Motor neuron (in vitro differentiated cells): Measurements from ENCODE around the gene MRPL39. TPM values are rescaled to one million over a fixed set of nuclear protein-coding genes. Genes with fewer than 3 reads are reported as not detected.
A peak's percentile ranks its signal among the peaks of the same experiment; 100 is the strongest.

Source experiments
- ATAC-seq, 8 experiments: fragments of 200-7000 bp; cut with Tn5 transposase; replicated peaks in 6 of 8; 2 replicates each; pipeline ENCODE4 v1.8.0; 2021; ENCODE audit warnings: mild to moderate bottlenecking in 8 of 8, moderate library complexity in 8 of 8
- H3K27ac ChIP-seq, 2 donors: fragments of 250-450 bp; sonication (Bioruptor Pico); 2 replicates each; pipeline ENCODE4 v1.9.0; 2021; ENCODE audit warnings: antibody characterized with exemption in 2 of 2, mild to moderate bottlenecking in 2 of 2, moderate library complexity in 1 of 2
- H3K4me1 ChIP-seq, 2 donors: fragments of 250-450 bp; sonication (Bioruptor Pico); replicated peaks in 1 of 2; 2 replicates each; pipeline ENCODE4 v1.6.1; 2021; ENCODE audit warnings: antibody characterized with exemption in 2 of 2, mild to moderate bottlenecking in 2 of 2, moderate library complexity in 1 of 2
- H3K4me3 ChIP-seq, 5 donors: fragments of 250-450 bp; sonication (Bioruptor Pico); 2 replicates each; pipeline ENCODE4 v1.9.0; 2021; ENCODE audit warnings: antibody characterized with exemption in 5 of 5, mild to moderate bottlenecking in 5 of 5, moderate library complexity in 4 of 5
- WGBS, 10 experiments: fragments of 450-650 bp; shearing (Covaris generic); methylation state at CpG; one replicate each; pipeline ENCODE4 v1.0.0; 2022; 5-methylcytosine and 5-hydroxymethylcytosine counted together
- in situ Hi-C, 9 experiments: fragments of 400-800 bp; cut with MboI; loops; one replicate each; pipeline ENCODE4 v1.15.0; 2021; ENCODE audit warnings: low sequenced_read_pairs in 9 of 9, low pct_unique_long_range_greater_than_20kb in 2 of 9; ENCODE audit not compliant: unreplicated experiment in 9 of 9
- total RNA-seq, 8 experiments: library from RNA; unstranded; fragments of 300-600 nt; gene quantifications; 2 replicates each; pipeline versions ENCODE4 v1.2.3 to v1.2.4, GENCODE V29; 2022

The MRPL39 gene
- total RNA-seq, 8 experiments from 2014 or later, result 25.2 to 49.7 (median 35.1) TPM

DNA sequence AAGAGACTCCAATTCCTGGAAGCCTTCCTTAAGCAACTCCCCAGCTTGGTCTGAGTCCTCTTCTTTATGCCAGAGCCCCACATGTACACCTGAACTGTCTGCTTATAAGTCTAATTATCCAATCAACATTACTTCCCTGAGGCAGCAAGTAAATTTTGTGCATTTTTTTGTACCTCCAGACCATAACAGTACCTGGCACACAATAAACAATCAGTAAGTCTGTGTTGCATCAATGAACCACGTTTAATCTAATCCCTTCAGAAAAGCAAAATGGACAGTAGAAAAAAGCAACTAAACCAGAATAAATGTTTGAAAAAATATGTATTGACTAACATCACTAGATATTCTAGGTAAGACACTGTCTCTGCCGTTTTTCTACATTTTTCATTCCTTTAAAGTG, 20.5 kb downstream of the MRPL39 start:
- H3K4me1 ChIP-seq, result no peaks in the 10 kb centered on the region
- WGBS, 10 experiments, result 67 to 100% (median 92%) methylated on average over 2 of the region's 2 CpGs
- H3K4me3 ChIP-seq, result no peak overlapping the region
- no peak for ATAC-seq
- H3K27ac ChIP-seq, result no peak overlapping the region
- in situ Hi-C loops, result no loop called here

DNA sequence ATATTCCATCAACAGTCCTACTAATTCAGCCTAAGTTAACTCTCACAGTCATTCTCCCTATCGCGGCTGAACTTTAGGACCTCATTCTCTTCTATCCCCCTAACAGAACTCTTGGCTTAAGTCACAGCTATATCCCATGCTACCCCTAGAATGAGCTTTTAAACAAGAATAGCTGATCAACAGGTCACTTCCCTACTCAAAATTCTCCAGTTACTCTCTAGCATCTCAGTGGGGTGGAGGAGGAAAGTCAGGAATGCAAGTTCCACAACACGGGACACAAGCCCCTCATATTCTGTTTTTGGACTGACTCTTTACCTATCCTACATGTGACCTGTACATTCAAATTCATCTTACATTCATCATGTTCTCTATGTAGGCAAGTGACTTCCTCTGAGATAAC, 21.0 kb downstream of the MRPL39 start:
- 83 to 100% (median 100%) methylated on average over 1 to 3 of the region's 3 CpGs; no CpG with 5 or more reads in 2 of the 10 experiments for WGBS, 10 experiments
- in situ Hi-C loops, result no loop called here
- ATAC-seq, result no peak
- H3K4me3 ChIP-seq, result no peak overlapping the region
- no peak overlapping the region for H3K27ac ChIP-seq
- H3K4me1 ChIP-seq, result no peaks in the 10 kb centered on the region

DNA sequence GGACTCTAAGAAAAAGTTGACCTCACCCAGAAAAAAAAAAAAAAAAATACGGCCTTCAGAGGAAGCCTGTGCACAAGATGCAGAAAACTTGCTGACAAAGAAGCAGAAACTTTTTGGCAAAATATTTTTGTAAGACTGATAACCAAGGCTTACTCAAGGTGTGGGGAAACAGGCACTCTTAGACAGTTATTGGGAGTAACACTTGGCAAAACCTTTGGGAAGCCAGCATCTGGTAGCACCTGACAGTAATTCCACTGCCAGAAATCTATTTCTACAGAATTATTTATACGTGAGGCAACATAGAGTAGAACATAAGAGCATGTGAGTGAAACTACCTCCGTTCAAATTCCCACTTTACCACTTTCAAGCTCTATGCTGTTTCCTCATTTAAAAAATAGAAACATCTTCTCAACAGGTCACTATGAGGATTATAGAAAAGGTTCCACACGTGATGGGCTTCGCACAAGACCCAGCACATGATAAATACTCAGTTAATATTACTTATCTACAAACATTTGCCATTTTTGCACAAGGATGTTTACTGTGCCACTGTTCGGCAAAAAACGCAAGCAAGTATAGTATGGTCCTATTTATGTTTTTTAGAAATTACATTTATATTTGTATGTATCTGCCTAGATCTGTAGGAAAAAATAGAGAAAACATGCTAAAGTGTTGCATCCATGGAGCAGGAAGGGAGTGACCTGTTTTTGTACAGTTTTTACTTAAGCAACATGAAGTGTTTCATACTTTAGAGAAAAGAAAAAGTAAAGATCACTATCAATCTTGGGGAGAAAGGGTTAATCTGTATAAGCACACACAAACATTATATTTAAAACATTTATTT, 22.2 kb downstream of the MRPL39 start:
- Histone ChIP-seq H3K4me3 (no peak overlapping the region), H3K4me1 (no peaks in the 10 kb centered on the region), H3K27ac (no peak overlapping the region)
- ATAC-seq, result no peak
- in situ Hi-C loops, result no loop called here
- WGBS, 10 experiments, result 89 to 98% (median 95%) methylated on average over 2 to 7 of the region's 7 CpGs

DNA sequence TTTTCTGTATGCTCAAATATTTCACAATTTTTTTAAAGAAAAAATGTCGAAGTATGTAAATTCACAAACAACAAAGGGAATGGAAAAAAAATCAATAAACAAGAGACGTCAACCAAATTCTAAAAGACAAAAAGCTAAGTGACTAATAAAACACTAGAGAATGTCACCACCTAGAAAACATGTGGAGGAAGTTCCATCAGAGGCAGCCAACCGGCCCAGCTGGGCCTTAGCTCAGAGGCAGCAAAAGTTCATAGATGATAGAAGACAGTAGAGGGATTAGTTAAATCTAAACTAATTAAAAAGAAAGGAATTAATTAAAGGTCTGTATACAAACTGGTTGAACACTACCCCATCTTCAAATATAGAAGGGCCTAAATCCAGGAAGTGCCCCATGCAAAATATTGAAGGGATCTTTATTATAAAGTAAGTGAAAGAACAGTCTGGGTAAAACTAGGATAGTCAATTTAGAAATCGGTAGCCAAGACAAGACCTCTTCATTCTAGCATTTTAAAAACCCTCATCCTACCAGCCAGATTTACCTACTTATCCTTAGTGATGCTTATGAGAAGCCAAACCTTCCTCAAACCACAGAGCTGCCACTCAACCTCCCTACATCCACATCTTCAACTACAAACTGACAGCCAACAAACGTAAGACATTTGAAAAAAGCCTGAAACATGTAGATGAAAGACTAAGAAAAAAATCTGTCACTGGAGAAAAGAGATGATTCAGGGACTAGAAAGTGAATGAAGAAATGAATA, 23.7 kb downstream of the MRPL39 start:
- in situ Hi-C loops, result no loop called here
- 46 to 92% (median 81%) methylated on average over 2 to 5 of the region's 5 CpGs for WGBS, 10 experiments
- no peak for ATAC-seq
- H3K4me3 ChIP-seq, result no peak overlapping the region
- no peak overlapping the region for H3K27ac ChIP-seq
- H3K4me1 ChIP-seq, result no peaks in the 10 kb centered on the region

DNA sequence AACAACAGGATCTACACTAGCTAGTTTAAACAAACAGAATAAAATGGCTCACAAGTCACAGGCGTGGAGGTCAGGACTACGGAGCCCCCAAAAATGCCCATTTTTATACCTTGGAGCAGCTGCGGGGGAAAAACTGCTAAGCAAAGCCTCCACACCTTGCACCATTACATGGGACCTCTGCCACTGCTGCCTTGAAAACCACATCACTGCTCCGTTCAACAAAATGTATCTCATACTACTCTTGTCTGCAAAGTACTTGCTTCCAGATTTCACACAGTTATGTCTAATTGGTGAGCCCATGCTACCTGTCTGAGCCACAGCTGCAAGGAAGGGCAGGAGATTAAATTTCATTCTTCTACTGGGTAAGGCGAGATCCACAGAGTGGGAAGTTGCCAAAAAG, 24.4 kb downstream of the MRPL39 start:
- no peaks in the 10 kb centered on the region for H3K4me1 ChIP-seq
- H3K27ac ChIP-seq, result no peak overlapping the region
- in situ Hi-C loops, result no loop called here
- ATAC-seq, result no peak
- H3K4me3 ChIP-seq, result no peak overlapping the region
- WGBS, 10 experiments, result 71 to 100% (median 93%) methylated on average over 1 to 5 of the region's 5 CpGs; no CpG with 5 or more reads in 2 of the 10 experiments

DNA sequence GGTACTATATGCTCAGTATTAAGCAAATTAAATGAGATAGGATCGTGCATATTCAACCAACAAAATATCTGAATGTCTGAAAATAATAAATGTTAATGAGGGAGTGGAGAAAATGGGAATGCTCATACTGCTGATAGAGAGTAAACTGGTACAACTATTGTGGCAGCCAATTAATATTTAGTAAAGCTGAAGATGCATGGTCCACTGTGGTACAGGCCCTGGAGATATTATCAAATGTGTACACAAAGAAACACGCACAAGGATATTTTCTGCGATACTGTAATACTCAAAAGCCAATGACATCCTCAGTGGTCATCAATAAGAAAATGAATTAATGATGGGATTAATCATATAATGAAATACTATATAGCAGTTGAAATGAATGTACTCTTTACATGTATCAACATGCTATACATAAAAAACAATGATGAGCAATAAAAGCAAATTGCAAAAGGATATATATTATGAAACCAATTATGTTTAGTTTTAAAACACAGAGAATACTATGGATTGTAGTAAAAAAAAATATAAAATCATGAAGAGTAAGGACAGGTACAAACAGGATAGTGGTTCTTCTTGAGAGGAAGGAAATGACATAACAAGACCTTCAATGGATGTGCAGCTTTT, 25.0 kb downstream of the MRPL39 start:
- H3K4me3 ChIP-seq, result no peak overlapping the region
- no peaks in the 10 kb centered on the region for H3K4me1 ChIP-seq
- in situ Hi-C loops, result no loop called here
- no peak for ATAC-seq
- no peak overlapping the region for H3K27ac ChIP-seq
- WGBS, 10 experiments, result 96 to 100% (median 100%) methylated on average over 1 to 3 of the region's 3 CpGs; no CpG with 5 or more reads in 1 of the 10 experiments

DNA sequence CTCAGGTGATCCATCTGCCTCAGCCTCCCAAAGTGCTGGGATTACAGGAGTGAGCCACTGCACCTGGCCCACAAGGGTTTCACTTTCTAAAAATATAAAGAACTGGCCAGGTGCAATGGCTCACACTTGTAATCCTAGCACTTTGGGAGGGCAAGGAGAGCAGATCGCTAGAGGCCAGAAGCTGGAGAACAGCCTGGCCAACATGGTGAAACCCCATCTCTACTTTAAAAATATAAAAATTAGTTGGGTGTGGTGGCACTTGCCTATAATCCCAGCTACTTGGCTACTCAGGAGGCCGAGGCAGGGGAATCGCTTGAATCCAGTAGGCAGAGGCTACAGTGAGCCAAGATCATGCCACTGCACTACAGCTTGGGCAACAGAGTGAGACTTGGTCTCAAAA, 25.7 kb downstream of the MRPL39 start:
- ATAC-seq, result no peak
- H3K4me3 ChIP-seq, result no peak overlapping the region
- H3K27ac ChIP-seq, result no peak overlapping the region
- no peaks in the 10 kb centered on the region for H3K4me1 ChIP-seq
- in situ Hi-C loops, result no loop called here
- WGBS, 10 experiments, result 60 to 100% (median 100%) methylated on average over 1 to 3 of the region's 3 CpGs; no CpG with 5 or more reads in 5 of the 10 experiments

DNA sequence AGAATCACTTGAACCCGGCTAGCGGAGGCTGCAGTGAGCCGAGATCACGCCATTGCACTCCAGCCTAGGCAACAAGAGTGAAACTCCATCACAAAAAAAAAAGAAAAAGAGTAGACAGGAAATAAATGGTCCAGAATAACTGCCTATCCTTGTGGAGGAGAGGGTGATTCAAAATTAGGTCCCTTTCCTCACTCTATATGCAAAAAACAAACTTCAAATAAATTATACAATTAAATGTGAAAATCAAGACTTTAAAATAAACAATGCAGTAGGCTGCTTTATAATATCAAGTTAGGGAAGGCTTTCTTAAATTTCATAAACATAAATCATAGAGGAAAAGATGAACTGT, 26.4 kb downstream of the MRPL39 start:
- ATAC-seq, result no peak
- 80 to 100% (median 100%) methylated on average over 1 to 4 of the region's 4 CpGs; no CpG with 5 or more reads in 2 of the 10 experiments for WGBS, 10 experiments
- in situ Hi-C loops, result no loop called here
- Histone ChIP-seq H3K4me3 (no peak overlapping the region), H3K27ac (no peak overlapping the region), H3K4me1 (no peaks in the 10 kb centered on the region)

DNA sequence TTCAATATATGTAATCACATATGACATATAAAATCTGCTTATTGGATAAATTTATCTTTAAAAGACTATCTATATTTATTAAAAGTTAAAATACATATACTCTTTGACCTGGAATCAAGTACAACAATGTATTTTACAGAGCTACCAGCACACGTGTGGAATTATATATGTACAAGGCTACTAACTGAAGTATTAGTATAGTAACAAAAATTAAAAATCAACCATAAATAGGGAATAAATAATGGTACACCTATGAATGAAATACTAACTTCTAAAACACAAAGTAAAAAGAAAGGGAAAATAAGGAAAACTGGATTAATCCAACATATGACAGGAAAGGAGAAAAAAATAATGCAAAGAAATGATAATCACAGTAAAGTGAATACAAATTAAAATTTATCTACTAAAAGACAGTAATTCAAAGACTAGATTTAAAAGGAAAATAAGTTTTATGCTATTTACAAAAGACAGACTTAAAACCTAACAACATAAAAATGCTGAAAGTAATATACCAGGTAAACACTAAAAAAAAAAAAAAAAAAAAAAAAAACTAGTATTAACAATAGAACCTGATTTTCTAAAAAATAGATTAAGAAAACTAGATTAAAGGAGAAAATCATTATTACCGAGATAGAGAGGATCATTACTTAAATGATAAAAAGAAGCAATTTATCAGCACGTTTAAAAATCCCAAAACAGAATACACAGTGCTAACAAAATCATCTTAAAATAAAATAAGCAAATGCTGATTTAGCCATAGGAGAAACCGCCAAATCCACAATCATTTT, 27.9 kb downstream of the MRPL39 start:
- WGBS, 10 experiments, result 47 to 75% (median 67%) methylated on average over 3 to 4 of the region's 4 CpGs
- no peak for ATAC-seq
- in situ Hi-C loops, result no loop called here

DNA sequence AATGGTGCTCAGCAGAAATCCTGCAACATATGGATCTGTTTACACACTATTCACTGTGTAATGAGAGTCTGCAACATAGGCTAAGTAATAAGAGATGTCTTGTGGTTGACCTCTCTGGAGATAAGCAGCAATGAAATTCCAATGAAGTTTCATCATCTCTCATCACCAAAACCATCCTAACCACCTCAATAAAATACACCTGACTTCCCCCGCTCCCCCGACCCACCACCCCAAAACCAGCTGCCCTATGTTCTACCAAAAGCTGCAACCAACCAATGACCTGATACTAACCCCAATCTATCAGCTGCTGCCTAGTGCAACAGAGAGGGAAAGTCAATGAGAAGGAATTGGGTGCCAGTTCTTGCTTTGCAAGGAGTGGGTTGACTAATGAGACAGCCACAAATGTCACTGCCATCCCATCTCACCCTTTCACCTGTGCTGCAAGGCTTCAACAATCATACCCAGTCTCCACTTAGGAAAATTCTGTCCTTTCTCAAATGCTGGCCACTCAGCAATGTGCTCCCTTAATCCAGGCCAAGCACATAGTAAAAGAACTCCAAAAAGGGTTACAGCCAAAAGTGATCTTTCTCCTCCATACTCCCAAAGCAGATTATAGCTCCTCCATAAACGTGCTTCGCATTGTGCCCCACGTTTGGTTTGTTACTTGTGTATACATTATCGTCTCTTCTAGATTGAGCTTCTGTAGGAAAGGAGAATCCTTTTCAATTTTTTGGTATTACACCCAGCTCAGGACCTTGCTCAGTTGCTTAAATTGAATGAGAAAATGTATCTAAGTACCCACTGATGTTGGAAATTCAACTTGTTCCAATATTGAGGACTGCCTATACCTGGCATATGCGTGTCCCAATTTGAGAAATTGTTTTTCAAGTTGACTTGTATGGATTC, 29.0 kb downstream of the MRPL39 start:
- Histone ChIP-seq H3K27ac (no peak overlapping the region), H3K4me1 (peaks cover 3% of the 10 kb centered on the region in 2 donors), H3K4me3 (no peak overlapping the region)
- 92 to 100% (median 97%) methylated on average over 1 to 7 of the region's 7 CpGs; no CpG with 5 or more reads in 1 of the 10 experiments for WGBS, 10 experiments
- in situ Hi-C loops, result no loop called here
- ATAC-seq, result no peak

More for the DNA sequence above, 27.9 kb downstream of the MRPL39 start:
- Histone ChIP-seq H3K4me3 (no peak overlapping the region), H3K27ac (no peak overlapping the region), H3K4me1 (no peaks in the 10 kb centered on the region)

DNA sequence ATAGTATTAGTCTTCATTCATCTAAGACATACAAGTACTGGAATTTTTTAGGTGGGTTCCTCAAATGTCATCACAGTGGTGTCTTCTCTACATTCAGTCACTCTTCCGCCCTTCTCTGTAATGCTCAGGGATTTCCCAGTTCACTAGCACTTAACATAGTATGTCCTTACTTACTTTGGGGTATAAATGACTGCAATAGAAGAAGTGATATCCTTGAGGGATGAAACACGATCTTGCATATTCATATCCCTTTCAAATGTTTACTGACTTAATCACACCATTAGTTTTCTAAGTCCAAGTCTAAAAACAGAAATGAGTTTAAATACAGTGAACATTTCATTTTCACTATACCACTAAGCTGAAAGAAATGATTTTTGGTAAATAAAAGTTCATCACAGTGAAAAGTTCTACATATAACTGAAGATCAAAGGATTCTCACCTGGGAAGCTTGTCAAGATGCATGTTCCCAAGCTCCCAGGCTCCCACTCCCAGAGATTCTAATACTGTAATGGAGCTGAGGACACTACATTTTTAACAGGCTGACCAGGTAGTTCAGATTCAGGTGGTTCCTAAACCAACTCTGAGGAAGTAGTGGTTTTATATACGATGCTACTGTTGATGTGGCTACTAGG, 29.7 kb downstream of the MRPL39 start:
- WGBS, 10 experiments, result 56 to 100% (median 94%) methylated on average over 1 to 3 of the region's 3 CpGs; no CpG with 5 or more reads in 2 of the 10 experiments
- no peak overlapping the region for H3K4me3 ChIP-seq
- peaks cover 3% of the 10 kb centered on the region in 2 donors for H3K4me1 ChIP-seq
- no peak overlapping the region for H3K27ac ChIP-seq
- in situ Hi-C loops, result no loop called here
- ATAC-seq, result peak in 3 of 8 experiments; percentile 9 to 58 (median 16)
